ENCODE data around the gene DOK5. TPM values are rescaled to one million over a fixed set of nuclear protein-coding genes. Genes with fewer than 3 reads are reported as not detected.

The DOK5 gene
- total and polyA plus RNA-seq, 9 of the 15 experiments (the other 6 are each of a cell fraction or from before 2014, with no cell fraction given) = not detected

GRCh38 chr20:54623991-54624569 lies 148.7 kb downstream of the DOK5 start:
- Histone ChIP-seq H3K4me1 (replicated peaks in 1 of 2; ENCODE audit: control insufficient read depth in 2 of 2, insufficient read depth in 2 of 2, low read length in 2 of 2) (no peaks in the 10 kb centered on the region), H3K27me3 (ENCODE audit: control insufficient read depth in 2 of 2, insufficient read depth in 2 of 2, low read length in 2 of 2) (no peaks in the 10 kb centered on the region), H3K79me2 (ENCODE audit: control insufficient read depth, insufficient read depth, low read length) (no peaks in the 10 kb centered on the region), H3K4me2 (ENCODE audit: insufficient read depth, low read length) (no peak overlapping the region), H2AFZ (ENCODE audit: low read depth, low read length) (no peak overlapping the region), H4K20me1 (replicated peaks; ENCODE audit: control insufficient read depth, insufficient read depth, low read length) (no peaks in the 10 kb centered on the region), H3K9me3 (replicated peaks; ENCODE audit: control insufficient read depth, insufficient read depth, low read depth, low read length) (no peaks in the 10 kb centered on the region), H3K9ac (ENCODE audit: insufficient read depth in 1 of 2, low read depth in 2 of 2, low read length in 2 of 2) (no peak overlapping the region), H3K4me3 (no peak overlapping the region), H3K9me1 (ENCODE audit: control insufficient read depth, insufficient read depth, low read length) (no peaks in the 10 kb centered on the region), H3K36me3 (ENCODE audit: control insufficient read depth, insufficient read depth, low read length) (no peaks in the 10 kb centered on the region), H3K27ac (ENCODE audit: extremely low read depth, low read depth, low read length) (no peak overlapping the region)
- ChIA-PET POLR2A (interaction anchor here (1.1 kb wide), 1 partner anchor 9 kb away, joined by 3 read pairs; no protein-coding TSS in a partner anchor), CTCF (ENCODE audit: low intra/inter-chr PET ratio) (no interaction called here)
- FAIRE-seq (no peak), ATAC-seq (no peak), DNase-seq (ENCODE audit: extremely low read depth in 1 of 4, low spot score in 3 of 4) (no peak)
- TF ChIP-seq MCM2 (IDR thresholded peaks at IDR 0.05; ENCODE audit: low read depth) (no peak), ZNF280A (IDR thresholded peaks at IDR 0.05; ENCODE audit: low read depth, partially characterized antibody) (no peak), SETDB1 (IDR thresholded peaks at IDR 0.05; ENCODE audit: low read length) (no peak)
- BruUV-seq (replicated peaks) = no TSS peak
- intact Hi-C loops (cut with micrococcal nuclease) = no loop called here
- in situ Hi-C loops (cut with MboI) = no loop called here
- WGBS (ENCODE audit: insufficient coverage, low coverage, missing lambda C conversion rate) = 0% methylated on average over 5 of the region's 5 CpGs

Measured in K562 (cell line).